SK-N-SH (cell line): ENCODE data around the gene TRIP6.

ENCODE experiments used
- CHD2 ChIP-seq: fragments of 150-350 bp; IDR thresholded peaks from 2 replicates; pipeline ENCODE4 v1.6.1; 2018; ENCODE audit warnings: low read length; ENCODE audit not compliant: partially characterized antibody
- FOXJ3 ChIP-seq: sonication (generic); formaldehyde crosslinking; IDR thresholded peaks from 2 replicates; pipeline ENCODE4 v1.5.1; 2020; ENCODE audit warnings: mild to moderate bottlenecking, missing genetic modification reagents
- NRF1 ChIP-seq: IDR thresholded peaks from 2 replicates; pipeline ENCODE4 v1.6.1; 2012; ENCODE audit warnings: low read depth, mild to moderate bottlenecking, low read length
- TAF1 ChIP-seq: IDR thresholded peaks from 2 replicates; pipeline ENCODE4 v1.6.1; 2012; ENCODE audit warnings: low read depth, mild to moderate bottlenecking, low read length, moderate library complexity, borderline replicate concordance

DNA sequence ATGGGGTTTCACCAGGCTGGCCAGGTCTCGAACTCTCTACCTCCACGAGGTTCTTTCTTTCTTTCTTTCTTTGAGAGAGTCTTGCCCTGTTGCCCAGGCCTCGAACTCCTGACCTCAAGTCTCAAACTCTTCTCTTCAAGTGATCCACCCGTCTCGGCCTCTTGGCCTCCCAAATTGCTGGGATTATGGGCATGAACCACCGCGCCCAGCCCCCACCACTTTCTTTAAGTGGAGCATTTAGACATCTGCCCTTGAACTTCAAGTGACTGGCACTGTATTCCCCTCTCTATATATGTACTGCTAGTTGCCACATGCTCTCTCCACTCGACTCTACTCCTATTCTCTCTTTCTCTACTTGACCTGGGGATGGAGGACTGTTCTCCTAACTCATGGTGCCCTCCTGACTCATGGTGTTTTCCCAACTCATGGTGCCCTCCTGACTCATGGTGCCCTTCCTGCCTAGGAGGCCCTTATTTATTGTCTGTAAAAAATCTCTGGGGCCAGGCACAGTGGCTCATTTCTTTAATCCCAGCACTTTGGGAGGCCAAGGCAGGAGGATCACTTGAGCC is 47.8 kb downstream of the TRIP6 start:
- TF ChIP-seq NRF1 (no peak), TAF1 (no peak), CHD2 (no peak), FOXJ3 (no peak)
